Germinal center (tissue), 1 donor: ENCODE data around the gene SMIM33.
A peak's percentile ranks its signal among the peaks of the same experiment; 100 is the strongest.
"Not testable (repeated sequence)": the region's sequence is repeated elsewhere in the genome, so short reads cannot be mapped to it uniquely, and the experiment has no call there.

Experiments
- DNase-seq: peaks from one replicate; pipeline ENCODE4 v3.0.0; 2012; ENCODE audit warnings: mixed read lengths, low spot score

Gene SMIM33

GRCh38 chr5:139482050-139482889 lies 11.5 kb downstream of the SMIM33 start, which contains the start of gene STING1:
STING1 (minus strand) TSS chr5:139482758; CDS start chr5:139481704, 1,054 bp downstream.
- DNase-seq, result no peak

- not testable (repeated sequence) for DNase-seq
Observed at GRCh38 chr5:139482890-139483208, 12.0 kb downstream of the SMIM33 start.

GRCh38 chr5:139486201-139486600 lies 15.4 kb downstream of the SMIM33 start:
- DNase-seq, result no peak

GRCh38 chr5:139488260-139488659 lies 17.5 kb downstream of the SMIM33 start:
- no peak for DNase-seq

GRCh38 chr5:139492700-139493192 lies 21.9 kb downstream of the SMIM33 start:
- no peak for DNase-seq

GRCh38 chr5:139494256-139494655 lies 23.5 kb downstream of the SMIM33 start:
- no peak for DNase-seq

- DNase-seq, result no peak
Observed at GRCh38 chr5:139494832-139495231, 24.0 kb downstream of the SMIM33 start.

GRCh38 chr5:139495638-139496435 lies 25.0 kb downstream of the SMIM33 start:
- no peak for DNase-seq

- no peak for DNase-seq
Observed at GRCh38 chr5:139501381-139501780, 30.6 kb downstream of the SMIM33 start.

- DNase-seq, result not testable (repeated sequence)
Observed at GRCh38 chr5:139503036-139503817, 32.4 kb downstream of the SMIM33 start.

- DNase-seq, result not testable (repeated sequence)
Observed at GRCh38 chr5:139503879-139504278, 33.1 kb downstream of the SMIM33 start.

GRCh38 chr5:139504722-139505121 lies 33.9 kb downstream of the SMIM33 start:
- DNase-seq, result not testable (repeated sequence)

- DNase-seq, result no peak
Observed at GRCh38 chr5:139512786-139513390, 42.1 kb downstream of the SMIM33 start.

- not testable (repeated sequence) for DNase-seq
Observed at GRCh38 chr5:139513434-139513833, 42.6 kb downstream of the SMIM33 start.

- DNase-seq, result no peak
Observed at GRCh38 chr5:139513852-139514485, 43.2 kb downstream of the SMIM33 start.

GRCh38 chr5:139514486-139514856 lies 43.7 kb downstream of the SMIM33 start:
- DNase-seq, result no peak

- DNase-seq, result peak; percentile 93
Observed at GRCh38 chr5:139517683-139518564, 47.1 kb downstream of the SMIM33 start.
